Pancreas (tissue), 10 donors: ENCODE results near the gene DTD2. TPM values are rescaled to one million over a fixed set of nuclear protein-coding genes. Genes with fewer than 3 reads are reported as not detected.
A peak's percentile ranks its signal among the peaks of the same experiment; 100 is the strongest.

Experiments used
- ATAC-seq, 4 donors: fragments of 200-7000 bp; cut with Tn5 transposase; one replicate each; pipeline versions ENCODE4 v1.8.0 to v1.9.1; 2020; ENCODE audit warnings: mild to moderate bottlenecking in 4 of 4, moderate library complexity in 4 of 4
- DNase-seq, 6 donors: peaks; one replicate each; pipeline ENCODE4 v3.0.0-alpha.2; 2020
- FAIRE-seq: peaks from 2 replicates; lab custom pipeline; 2012; peaks lifted over from hg19 to GRCh38; lab: Jason Lieb, UNC
- H3K27ac ChIP-seq, 4 donors: fragments of 200-600 bp; sonication (generic); 1 replicate in 3 of 4; 2 replicates in 1 of 4; pipeline versions ENCODE4 v1.5.0 to v1.8.0; 2020
- H3K27me3 ChIP-seq, 4 donors: fragments of 200-600 bp; one replicate each; pipeline ENCODE4 v1.8.0; 2021
- H3K36me3 ChIP-seq, 3 donors: fragments of 200-600 bp; sonication (generic) in 1 of 3; one replicate each; pipeline versions ENCODE4 v1.5.0 to v1.8.0; 2020 to 2021
- H3K4me1 ChIP-seq, 3 donors: fragments of 200-600 bp; one replicate each; pipeline ENCODE4 v1.8.0; 2021
- H3K4me3 ChIP-seq, 4 donors: fragments of 200-600 bp; sonication (generic) in 2 of 4; one replicate each; pipeline versions ENCODE4 v1.5.0 to v1.8.0; 2020 to 2021
- H3K9me3 ChIP-seq, 4 donors: fragments of 200-600 bp; one replicate each; pipeline ENCODE4 v1.8.0; 2021
- CTCF ChIP-seq, 4 donors: fragments of 200-600 bp; sonication (generic) in 3 of 4; IDR thresholded peaks; one replicate each; pipeline versions ENCODE4 v1.5.0 to v1.8.0; 2021; ENCODE audit warnings: antibody characterized with exemption in 4 of 4
- WGBS, 2 donors: extraction: QIAGEN DNeasy Blood & Tissue Kit; methylation state at CpG; one replicate each; pipeline ENCODE4 v1.1.7; 2013; 5-methylcytosine and 5-hydroxymethylcytosine counted together
- intact Hi-C, 3 donors: fragments of 100-400 bp; cut with DNase I; formaldehyde crosslinking; loops; one replicate each; pipeline versions ENCODE4 v1.11.1 to v1.14.2; 2022
- polyA plus RNA-seq, 2 donors: library from polyadenylated mRNA; stranded (reverse); fragments of 200-250 nt; gene quantifications; one replicate each; pipeline ENCODE4 v1.2.3, GENCODE V29; 2013
- total RNA-seq, 6 donors: library from RNA; stranded (reverse); fragmentation: NEBNext Ultra II Directional in 4 of 6; extraction: Animal tissue kit (Norgen Biotek cat#: 25700) in 4 of 6; gene quantifications; one replicate each; pipeline versions ENCODE4 v1.2.1 to v1.2.4, GENCODE V29; 2021 to 2023
- donor health status: healthy with polysubstance abuse.
- donor health status: DM: no; HTN: no; CAD: no; lungs with moderate emphysema.
- donor health status: DM: no; HTN: no; CAD: no.
- donor health status: control.
- donor health status: control.
- donor health status: Bipolar disorder and iron deficiency.
- donor health status: DM: yes; HTN: yes; CAD: no.
- donor health status: DM: no; HTN: no; CAD: no.
- donor health status: DM: no; HTN: no; CAD: no.
- donor health status: DM: yes; HTN: yes; CAD: no.

DTD2 gene
- total and polyA plus RNA-seq, 8 donors: 4.6 to 11.0 (median 8.3) TPM

- WGBS, 2 donors: 88 to 92% methylated on average over 3 of the region's 3 CpGs
- FAIRE-seq (no peak), ATAC-seq (no peak), DNase-seq (no peak)
- Histone ChIP-seq H3K4me1 (peaks cover 10 to 27% (median 17%) of the 10 kb centered on the region in 3 donors), H3K27me3 (no peaks in the 10 kb centered on the region), H3K36me3 (no peaks in the 10 kb centered on the region), H3K9me3 (no peaks in the 10 kb centered on the region), H3K4me3 (no peak overlapping the region), H3K27ac (peak overlapping the region in 1 of 4 donors; percentile 21)
- intact Hi-C loops: no loop called here
- TF ChIP-seq CTCF (IDR thresholded peaks at IDR 0.05): no peak
Observed at GRCh38 chr14:31410048-31410650, 47.2 kb downstream of the DTD2 start.

- ATAC-seq: no peak
- TF ChIP-seq CTCF (IDR thresholded peaks at IDR 0.05): no peak
- no peaks in the 10 kb centered on the region for H3K36me3 ChIP-seq
- H3K27ac ChIP-seq: no peak overlapping the region
- no peaks in the 10 kb centered on the region for H3K9me3 ChIP-seq
- H3K4me3 ChIP-seq: no peak overlapping the region
- no peak for FAIRE-seq
- peaks cover 10 to 17% (median 17%) of the 10 kb centered on the region in 3 donors for H3K4me1 ChIP-seq
- no peaks in the 10 kb centered on the region for H3K27me3 ChIP-seq
- DNase-seq: no peak
- 50 to 93% methylated on average over 1 of the region's 1 CpG for WGBS, 2 donors
- intact Hi-C loops: no loop called here
Observed at GRCh38 chr14:31408421-31408820, 48.9 kb downstream of the DTD2 start.

GRCh38 chr14:31405599-31406232 lies 51.6 kb downstream of the DTD2 start:
- Histone ChIP-seq H3K4me1 (peaks cover 6 to 11% (median 8%) of the 10 kb centered on the region in 3 donors), H3K4me3 (no peak overlapping the region), H3K9me3 (no peaks in the 10 kb centered on the region), H3K27ac (no peak overlapping the region), H3K27me3 (no peaks in the 10 kb centered on the region), H3K36me3 (no peaks in the 10 kb centered on the region)
- FAIRE-seq: no peak
- ATAC-seq: no peak
- TF ChIP-seq CTCF (IDR thresholded peaks at IDR 0.05): no peak
- intact Hi-C loops: no loop called here
- no peak for DNase-seq
- WGBS, 2 donors: 44 to 48% methylated on average over 4 of the region's 4 CpGs

- no peak for TF ChIP-seq CTCF (IDR thresholded peaks at IDR 0.05)
- ATAC-seq (no peak), FAIRE-seq (no peak), DNase-seq (no peak)
- Histone ChIP-seq H3K4me1 (peaks cover 6 to 9% (median 8%) of the 10 kb centered on the region in 3 donors), H3K36me3 (no peaks in the 10 kb centered on the region), H3K27me3 (no peaks in the 10 kb centered on the region), H3K27ac (no peak overlapping the region), H3K9me3 (no peaks in the 10 kb centered on the region), H3K4me3 (no peak overlapping the region)
- intact Hi-C loops: no loop called here
- 96% methylated on average over 8 of the region's 8 CpGs for whole genome bisulfite sequencing, 2 donors
Observed at GRCh38 chr14:31405106-31405505, 52.2 kb downstream of the DTD2 start.

- 93 to 98% methylated on average over 3 of the region's 3 CpGs for WGBS, 2 donors
- FAIRE-seq (no peak), ATAC-seq (no peak), DNase-seq (no peak)
- no peaks in the 10 kb centered on the region for H3K27me3 ChIP-seq
- H3K4me3 ChIP-seq: no peak overlapping the region
- H3K4me1 ChIP-seq: peaks cover 6 to 9% (median 8%) of the 10 kb centered on the region in 3 donors
- H3K27ac ChIP-seq: no peak overlapping the region
- H3K9me3 ChIP-seq: no peaks in the 10 kb centered on the region
- TF ChIP-seq CTCF (IDR thresholded peaks at IDR 0.05): no peak
- intact Hi-C loops: no loop called here
- no peaks in the 10 kb centered on the region for H3K36me3 ChIP-seq
Observed at GRCh38 chr14:31403707-31404106, 53.6 kb downstream of the DTD2 start.
